ENCODE data around the gene RASGRP4.

Gene RASGRP4

DNA sequence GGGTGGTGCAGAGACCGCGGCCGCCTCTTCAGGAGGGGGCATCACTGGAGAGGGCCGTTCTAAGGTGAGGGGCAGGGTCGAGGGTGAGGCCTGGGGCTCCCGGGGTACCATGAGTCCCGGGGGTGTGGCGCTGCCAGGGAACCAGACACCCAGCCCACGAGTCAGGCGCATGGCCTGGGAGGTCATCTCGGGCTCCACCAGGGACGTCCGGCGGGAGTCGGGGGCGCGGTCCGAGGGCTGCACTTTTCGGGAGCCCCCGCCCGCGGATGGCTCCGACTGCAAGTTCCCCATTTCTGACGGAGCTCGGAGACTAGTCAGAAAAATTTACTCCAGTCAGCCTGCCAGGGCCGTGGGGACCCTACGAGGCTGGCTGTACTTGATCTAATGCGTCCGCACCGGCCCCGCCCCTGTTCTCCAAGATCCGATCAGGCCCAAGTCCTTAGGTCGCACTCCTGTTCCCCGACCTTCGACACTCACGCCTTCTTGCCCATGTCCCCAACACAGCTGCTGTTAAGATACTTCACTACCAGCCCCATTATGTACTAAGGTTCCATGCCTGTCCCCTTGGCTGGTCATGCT lies 39.0 kb downstream of the RASGRP4 start:
- DNase-seq (ENCODE audit: insufficient read length, low spot score) (no peak), FAIRE-seq (no peak)
- TF ChIP-seq POLR2A (IDR thresholded peaks at IDR 0.05; ENCODE audit: low read depth, low read length): no peak

DNA sequence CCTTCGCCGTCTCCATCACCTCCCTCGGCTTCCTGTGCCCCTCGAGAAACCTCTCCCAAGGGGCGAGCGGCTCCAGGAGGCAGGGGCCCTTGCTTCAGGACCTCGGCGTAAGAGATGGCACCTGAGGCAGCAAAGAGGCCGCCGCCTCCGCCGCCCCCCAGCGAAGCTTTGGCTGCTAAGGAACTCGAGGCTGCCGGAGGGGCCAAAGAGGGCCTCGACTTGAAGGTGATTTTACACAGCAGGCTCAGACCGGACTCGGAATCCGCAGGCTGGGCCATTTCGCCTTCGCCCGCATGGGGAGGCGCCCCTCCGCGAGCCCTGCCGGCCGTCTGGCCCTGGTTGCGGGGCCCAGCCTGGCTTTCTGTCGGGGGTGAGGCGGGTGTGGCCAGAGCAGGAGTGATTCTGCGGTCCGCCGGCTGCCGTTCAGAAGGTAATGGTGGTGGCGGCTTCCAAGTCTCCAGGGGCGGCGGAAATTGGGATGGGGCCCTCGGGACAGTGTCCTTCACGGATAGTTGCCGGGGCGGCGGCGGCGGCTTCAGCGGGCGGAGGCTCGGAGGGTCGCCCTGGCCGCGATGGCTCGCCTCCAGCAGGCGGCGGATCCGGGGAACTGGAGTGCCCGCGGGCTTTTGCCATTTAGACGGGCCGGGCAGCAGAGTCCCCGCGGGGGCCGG lies 39.6 kb downstream of the RASGRP4 start:
- DNase-seq (ENCODE audit: insufficient read length, low spot score): no peak
- no peak for FAIRE-seq

DNA sequence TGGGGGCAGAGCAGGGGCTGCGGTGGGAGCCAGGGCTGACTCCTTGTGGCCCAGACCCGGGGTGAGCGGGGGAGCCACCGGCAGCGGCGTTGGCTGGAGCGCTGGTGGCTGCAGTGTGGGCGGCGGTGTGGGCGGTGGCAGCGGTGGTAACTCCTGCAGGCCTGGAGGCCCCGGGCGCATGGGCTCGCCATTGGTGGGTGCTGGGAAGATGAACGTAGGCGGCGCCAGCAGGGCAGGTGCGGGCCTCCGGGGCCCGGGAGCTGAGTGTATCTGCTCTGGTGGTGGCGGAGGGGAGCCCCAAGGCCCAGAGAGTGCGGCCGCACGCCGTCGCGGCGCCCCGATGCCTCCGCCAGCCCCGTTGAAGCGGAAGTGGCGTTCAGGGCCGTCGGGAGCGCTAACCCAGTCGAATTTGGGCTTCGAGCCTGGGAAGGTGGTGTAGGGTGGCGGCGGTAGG lies 40.2 kb downstream of the RASGRP4 start:
- DNase-seq (ENCODE audit: insufficient read length, low spot score): no peak
- FAIRE-seq: no peak
- TF ChIP-seq POLR2A (IDR thresholded peaks at IDR 0.05; ENCODE audit: low read depth, low read length): no peak

More for the DNA sequence above, 39.6 kb downstream of the RASGRP4 start:
- TF ChIP-seq POLR2A (IDR thresholded peaks at IDR 0.05; ENCODE audit: low read depth, low read length): no peak

DNA sequence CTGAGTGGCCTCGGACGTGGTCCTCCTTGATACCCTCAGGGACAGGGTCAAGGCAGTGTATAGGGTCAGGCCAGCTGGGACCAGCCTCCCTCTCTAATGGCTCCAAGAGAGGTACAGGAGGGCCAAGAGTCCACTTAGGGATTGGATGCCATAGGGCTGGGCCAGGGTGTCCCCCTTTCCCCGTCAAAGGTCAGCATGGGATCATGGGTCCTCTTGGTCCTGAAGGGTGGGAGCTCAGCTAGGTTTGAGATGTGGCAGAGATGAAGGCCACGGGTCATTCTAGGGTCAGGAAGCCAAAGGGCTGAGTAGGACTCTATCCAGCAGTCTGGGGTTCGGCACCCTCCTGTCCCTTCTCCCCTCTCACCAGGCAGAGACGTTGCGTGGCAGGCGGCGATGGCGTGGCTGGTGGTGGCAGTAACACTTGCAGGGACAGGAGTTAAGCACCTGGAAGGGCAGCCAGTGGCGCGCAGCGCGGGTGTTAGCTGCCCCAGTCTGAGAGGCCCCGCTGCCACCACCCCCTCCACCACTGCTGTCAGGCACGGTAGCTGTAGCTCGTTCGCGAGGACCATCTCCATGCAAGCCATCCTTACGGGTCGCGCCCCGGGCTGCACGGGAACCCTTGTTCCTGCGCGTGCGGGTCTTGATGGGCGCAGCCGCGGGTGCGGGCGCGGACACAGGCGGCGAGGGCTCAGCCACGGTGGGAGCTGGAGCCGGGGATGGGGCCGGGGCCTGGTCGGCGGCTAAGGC lies 40.8 kb downstream of the RASGRP4 start:
- FAIRE-seq (no peak), DNase-seq (ENCODE audit: insufficient read length, low spot score) (no peak)
- no peak for TF ChIP-seq POLR2A (IDR thresholded peaks at IDR 0.05; ENCODE audit: low read depth, low read length)

DNA sequence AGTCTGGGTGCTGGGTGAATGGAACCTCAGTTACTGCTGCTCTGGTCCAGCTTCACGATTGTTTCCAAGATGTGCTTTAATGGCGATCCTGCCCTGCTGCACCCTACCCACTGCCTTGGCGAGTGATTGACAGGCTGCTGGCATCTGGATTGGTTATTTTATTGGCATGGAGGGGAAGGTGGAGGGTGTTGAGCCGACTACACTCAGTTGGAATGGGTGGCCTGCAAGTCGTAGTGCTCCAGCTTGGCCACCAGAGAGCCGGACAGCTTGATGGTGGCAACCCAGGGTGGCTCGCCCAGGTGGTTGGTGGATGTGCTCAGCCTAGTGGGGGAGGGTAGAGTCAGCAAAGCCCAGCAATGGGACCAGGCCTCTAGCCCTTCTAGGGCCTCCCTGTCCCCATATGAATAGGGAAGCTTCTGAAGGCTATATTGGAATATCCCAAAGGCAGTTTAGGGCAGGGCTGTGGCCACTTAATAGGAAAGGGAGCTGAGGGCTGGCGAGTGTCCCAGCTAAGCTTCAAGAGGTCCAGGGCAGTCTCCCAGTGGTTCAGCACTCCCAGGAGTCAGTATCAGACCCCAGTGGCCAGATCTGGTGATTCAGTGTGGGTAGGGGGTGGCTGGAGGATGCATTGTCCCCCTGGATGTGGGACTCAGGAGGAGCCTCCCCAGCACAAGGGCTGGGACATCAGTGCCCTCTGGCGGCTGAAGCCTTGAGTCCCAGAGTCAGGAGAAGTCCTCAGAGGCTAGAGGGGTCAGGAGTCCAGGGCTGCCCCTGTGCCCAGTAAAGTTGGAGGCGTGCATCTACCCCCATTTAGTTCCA lies 41.6 kb downstream of the RASGRP4 start:
- DNase-seq (ENCODE audit: insufficient read length, low spot score): no peak

DNA sequence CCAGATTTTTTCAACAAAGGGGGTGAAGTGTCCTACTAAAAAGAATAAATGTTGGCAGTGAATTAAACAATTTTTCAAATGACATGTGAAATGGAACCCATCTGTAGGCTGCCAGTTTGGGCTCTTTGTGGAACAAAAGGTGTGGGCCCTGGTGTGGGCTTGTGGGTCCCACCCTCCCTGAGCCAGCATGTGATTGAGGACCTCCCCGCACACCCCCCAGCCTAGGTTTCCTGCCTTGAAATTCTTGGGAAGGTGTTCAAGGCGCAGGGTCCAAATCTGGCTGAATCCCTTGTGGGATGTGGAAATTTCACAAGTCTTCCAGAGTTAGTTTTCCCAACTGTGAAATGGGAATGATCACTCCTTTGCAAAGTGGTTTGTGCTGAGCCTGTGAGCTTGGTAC lies 42.3 kb downstream of the RASGRP4 start:
- no peak for DNase-seq (ENCODE audit: insufficient read length, low spot score)
- no peak for TF ChIP-seq POLR2A (IDR thresholded peaks at IDR 0.05; ENCODE audit: low read depth, low read length)
- FAIRE-seq: no peak

More for the DNA sequence above, 41.6 kb downstream of the RASGRP4 start:
- no peak for FAIRE-seq
- TF ChIP-seq POLR2A (IDR thresholded peaks at IDR 0.05; ENCODE audit: low read depth, low read length): no peak

DNA sequence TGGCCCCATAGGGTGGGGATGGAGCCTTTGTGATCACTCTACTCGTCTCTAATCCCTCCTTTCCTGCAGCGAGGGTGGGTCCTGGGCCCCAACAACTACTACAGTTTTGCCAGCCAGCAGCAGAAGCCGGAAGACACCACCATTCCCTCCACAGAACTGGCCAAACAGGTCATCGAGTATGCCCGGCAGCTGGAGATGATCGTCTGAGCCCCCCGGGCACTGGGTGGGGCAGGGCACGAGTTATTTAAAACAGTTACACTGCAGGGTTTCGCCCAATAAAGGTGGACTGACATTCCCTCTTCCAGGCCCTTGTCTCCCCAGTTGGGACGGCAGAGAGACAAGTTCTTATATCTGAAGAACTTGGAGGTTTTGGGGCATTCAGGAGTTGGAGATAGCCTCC lies 42.8 kb downstream of the RASGRP4 start:
- no peak for FAIRE-seq
- no peak for DNase-seq (ENCODE audit: insufficient read length, low spot score)
- no peak for TF ChIP-seq POLR2A (IDR thresholded peaks at IDR 0.05; ENCODE audit: low read depth, low read length)

DNA sequence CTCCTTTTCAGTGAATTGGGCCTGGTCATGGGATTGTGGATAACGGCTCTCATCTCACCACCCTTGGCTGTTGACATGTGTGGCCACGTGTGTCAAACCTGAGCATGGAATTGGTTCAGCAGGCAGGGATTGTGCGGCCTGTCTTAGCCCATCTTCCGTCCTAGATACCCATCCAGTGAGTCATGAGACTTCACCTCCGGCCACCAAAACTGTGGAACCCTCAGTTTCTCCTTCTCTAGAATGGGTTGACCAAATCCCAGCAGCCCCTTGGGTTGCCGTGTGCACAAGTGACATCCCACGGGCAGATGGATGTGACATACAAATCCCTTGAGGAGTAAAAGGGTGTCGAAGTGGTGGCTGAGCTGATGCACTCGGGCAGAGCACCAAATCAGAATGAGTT lies 44.9 kb downstream of the RASGRP4 start:
- no peak for DNase-seq (ENCODE audit: insufficient read length, low spot score)
- FAIRE-seq: no peak
- no peak for TF ChIP-seq POLR2A (IDR thresholded peaks at IDR 0.05; ENCODE audit: low read depth, low read length)

DNA sequence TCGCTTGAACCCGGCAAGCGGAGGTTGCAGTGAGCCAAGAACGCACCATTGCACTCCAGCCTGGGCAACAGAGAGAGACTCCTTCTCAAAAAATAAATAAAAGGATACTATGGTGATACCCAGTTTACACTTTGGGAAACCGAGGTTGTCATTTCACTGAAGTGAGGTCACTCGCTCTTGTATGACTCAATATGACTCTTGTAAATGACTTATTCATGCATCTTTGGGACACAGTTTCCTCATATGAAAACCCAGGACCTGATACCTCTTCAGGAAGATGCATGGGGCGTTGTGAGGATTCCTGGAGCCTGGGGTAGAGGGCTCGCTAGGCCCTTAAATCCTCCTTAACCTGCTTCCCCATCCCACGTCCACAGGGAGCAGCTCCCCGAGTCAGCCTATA lies 47.2 kb downstream of the RASGRP4 start:
- TF ChIP-seq POLR2A (IDR thresholded peaks at IDR 0.05; ENCODE audit: low read depth, low read length): no peak
- DNase-seq (ENCODE audit: insufficient read length, low spot score) (no peak), FAIRE-seq (no peak)

DNA sequence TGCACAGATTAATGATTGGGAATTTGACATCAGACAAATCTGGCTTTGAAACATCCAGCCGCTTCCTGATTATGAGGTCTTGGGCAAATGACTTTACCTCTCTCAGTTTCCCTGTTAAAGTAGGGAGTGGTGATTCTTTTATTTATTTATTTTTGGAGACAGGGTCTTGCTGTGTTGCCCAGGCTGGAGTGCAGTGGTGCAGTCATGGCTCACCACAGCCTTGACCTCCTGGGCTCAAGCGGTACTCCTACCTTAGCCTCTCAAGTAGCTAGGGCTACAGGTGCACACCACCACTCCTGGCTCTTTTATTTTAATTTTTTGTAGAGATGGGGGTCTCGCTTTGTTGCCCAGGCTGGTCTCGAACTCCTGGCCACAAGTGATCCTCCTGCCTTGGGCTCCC lies 49.0 kb downstream of the RASGRP4 start:
- DNase-seq (ENCODE audit: insufficient read length, low spot score) (no peak), FAIRE-seq (no peak)
- TF ChIP-seq POLR2A (IDR thresholded peaks at IDR 0.05; ENCODE audit: low read depth, low read length): no peak

DNA sequence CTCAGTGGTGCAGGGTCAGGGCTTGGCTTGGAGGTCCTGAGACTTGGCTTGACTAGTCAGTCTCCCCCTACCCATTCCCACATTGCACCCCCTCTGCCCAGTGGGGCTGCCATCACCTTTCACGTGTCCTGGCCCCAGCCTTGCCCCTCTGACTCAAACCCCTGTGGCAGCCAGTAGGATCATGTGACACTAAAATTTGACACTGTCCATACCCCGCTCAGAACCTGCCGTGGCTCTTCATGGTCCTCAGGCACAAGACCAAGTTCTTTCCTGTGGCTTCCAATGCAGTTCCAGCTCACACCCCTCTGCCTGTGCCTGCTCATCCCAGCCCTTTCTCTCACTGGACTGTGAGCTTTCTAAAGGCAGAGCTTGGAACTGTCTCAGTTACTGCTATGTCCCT lies 49.4 kb downstream of the RASGRP4 start:
- FAIRE-seq (no peak), DNase-seq (ENCODE audit: insufficient read length, low spot score) (no peak)
- no peak for TF ChIP-seq POLR2A (IDR thresholded peaks at IDR 0.05; ENCODE audit: low read depth, low read length)

DNA sequence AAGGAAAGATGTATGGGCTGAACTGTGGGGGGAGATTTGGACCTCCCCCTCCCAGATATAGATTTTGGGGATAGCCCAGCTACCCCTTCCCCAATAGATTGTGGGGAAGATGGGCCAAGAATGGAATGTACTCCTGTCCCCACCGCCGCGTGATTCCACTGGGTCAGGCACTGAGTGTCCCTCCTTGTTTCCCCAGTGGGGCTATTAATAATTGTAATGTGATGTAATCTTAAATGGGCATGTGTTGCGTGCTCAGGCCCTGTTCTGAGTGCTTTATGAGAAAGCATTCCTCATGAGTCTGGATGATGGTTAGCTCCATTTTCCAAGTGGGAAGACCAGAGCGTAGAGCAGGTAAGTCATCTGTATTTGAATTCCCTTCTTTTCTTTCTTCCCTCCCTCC lies 50.3 kb downstream of the RASGRP4 start:
- no peak for TF ChIP-seq POLR2A (IDR thresholded peaks at IDR 0.05; ENCODE audit: low read depth, low read length)
- FAIRE-seq: no peak
- DNase-seq (ENCODE audit: insufficient read length, low spot score): no peak

DNA sequence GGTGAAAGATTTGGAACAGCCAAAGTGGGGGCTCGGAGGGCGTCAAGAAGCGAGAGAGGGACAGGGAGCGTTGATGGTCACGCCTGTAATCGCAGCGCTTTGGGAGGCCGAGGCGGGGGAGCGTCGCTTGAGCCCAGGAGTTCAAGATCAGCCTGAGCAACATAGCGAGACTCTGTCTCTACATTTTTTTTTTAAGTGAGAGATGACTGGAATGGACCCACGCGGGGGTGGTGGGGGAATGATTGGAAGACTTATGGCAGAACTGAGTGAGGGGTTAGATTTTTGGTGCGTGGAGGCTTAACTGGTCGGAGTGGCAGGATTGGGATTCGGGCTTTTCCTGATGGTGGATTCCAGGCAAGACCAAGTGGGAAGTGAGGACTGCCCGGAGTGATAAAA lies 50.9 kb downstream of the RASGRP4 start:
- no peak for DNase-seq (ENCODE audit: insufficient read length, low spot score)
- TF ChIP-seq POLR2A (IDR thresholded peaks at IDR 0.05; ENCODE audit: low read depth, low read length): no peak
- FAIRE-seq: no peak
